Epithelial cell of proximal tubule (primary cell): Measurements from ENCODE around the gene PTPRN2. TPM values are rescaled to one million over a fixed set of nuclear protein-coding genes. Genes with fewer than 3 reads are reported as not detected.

ENCODE experiments used
- DNase-seq: peaks from one replicate; pipeline ENCODE4 v3.0.0-alpha.2; 2011; ENCODE audit warnings: low read depth
- H3K4me3 ChIP-seq: 2 replicates; pipeline ENCODE4 v1.5.1; 2011; ENCODE audit warnings: low read depth, mild to moderate bottlenecking, low read length
- total RNA-seq: library from RNA; depleted of rRNA; stranded (reverse); fragments of >200 nt; gene quantifications from 2 replicates; pipeline ENCODE4 v1.2.3, GENCODE V29; 2015
- TF ChIP-seq, protein P1 (sequence below): conservative IDR thresholded peaks from 2 replicates; pipeline ENCODE4 v1.5.1; 2012; ENCODE audit warnings: low read depth, mild to moderate bottlenecking, low read length

PTPRN2 gene
- total RNA-seq, 1 donor from 2014 or later = 2.8 TPM

DNA sequence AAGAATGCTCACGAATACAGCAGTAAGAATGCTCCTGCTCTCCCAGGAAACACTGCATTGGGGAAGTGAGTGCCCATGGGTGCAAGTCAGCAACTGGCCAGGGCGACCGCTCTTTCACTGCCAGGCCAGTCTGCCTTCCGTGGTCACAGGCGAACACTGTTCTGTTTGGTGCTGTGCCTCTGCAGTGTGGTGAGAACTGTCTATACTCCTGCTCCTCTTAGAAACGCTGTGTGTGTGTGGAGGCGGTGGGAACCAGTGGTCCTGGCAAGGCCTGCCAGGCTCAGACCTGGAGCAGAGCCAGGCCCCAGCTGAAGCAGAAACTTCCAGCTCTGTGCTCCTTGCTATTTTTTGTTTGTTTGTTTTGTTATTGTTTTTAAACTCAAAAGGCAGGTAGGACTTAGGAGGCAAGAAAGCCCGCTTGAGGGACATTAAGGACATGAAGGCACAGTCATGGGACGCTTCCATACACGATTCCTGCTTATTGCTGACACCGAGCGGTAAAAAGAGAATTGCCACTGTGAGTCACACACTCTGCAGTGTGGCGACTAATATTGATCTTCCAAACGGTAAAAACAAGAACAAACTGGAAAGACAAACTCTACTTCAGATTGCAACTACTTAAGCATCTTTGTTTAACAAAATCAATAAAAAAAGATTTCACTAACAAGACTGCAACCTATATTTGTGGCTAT, 820.0 kb downstream of the PTPRN2 start:
- H3K4me3 ChIP-seq = no peak overlapping the region
- DNase-seq = no peak
- TF ChIP-seq, protein P1, sequence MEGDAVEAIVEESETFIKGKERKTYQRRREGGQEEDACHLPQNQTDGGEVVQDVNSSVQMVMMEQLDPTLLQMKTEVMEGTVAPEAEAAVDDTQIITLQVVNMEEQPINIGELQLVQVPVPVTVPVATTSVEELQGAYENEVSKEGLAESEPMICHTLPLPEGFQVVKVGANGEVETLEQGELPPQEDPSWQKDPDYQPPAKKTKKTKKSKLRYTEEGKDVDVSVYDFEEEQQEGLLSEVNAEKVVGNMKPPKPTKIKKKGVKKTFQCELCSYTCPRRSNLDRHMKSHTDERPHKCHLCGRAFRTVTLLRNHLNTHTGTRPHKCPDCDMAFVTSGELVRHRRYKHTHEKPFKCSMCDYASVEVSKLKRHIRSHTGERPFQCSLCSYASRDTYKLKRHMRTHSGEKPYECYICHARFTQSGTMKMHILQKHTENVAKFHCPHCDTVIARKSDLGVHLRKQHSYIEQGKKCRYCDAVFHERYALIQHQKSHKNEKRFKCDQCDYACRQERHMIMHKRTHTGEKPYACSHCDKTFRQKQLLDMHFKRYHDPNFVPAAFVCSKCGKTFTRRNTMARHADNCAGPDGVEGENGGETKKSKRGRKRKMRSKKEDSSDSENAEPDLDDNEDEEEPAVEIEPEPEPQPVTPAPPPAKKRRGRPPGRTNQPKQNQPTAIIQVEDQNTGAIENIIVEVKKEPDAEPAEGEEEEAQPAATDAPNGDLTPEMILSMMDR = no peak

DNA sequence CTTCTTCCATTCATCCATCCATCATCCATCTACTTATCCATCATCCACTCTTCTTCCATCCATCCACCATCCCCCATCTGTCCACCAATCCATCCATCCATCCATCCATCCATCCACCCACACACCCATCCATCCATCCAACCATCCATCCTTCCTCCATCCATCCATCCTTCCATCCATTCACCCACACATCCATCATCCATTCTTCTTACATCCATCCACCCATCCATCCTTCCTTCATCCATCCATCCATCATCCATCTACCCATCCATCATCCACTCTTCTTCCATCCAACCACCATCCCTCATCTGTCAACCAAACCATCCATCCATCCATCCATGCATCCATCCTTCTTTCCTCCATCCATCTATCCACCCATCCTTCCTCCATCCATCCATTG, 821.5 kb downstream of the PTPRN2 start:
- no peak overlapping the region for H3K4me3 ChIP-seq
- TF ChIP-seq, protein P1 = no peak
- DNase-seq = no peak

DNA sequence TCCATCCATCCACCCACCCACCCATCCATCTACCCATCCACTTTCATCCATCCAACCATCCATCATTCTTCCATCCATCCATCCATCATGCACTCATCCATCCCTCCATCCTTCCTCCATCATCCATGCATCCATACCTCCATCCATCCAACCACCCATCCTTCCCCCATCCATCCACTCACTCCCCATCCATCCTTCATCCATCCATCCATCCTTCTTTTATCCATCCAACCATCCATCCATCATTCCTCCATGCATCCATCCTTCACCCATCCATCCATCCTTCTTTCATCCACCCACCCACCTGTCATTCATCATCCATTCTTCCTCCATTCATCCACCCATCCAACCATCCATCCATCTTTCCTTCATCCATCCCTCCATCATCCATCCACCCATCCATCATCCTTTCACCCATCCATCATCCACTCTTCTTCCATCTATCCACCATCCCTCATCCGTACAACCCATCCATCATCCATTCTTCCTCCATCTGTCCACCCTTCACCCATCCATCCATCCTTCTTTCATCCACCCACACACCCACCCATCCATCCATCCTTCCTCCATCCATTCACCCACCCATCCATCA, 822.6 kb downstream of the PTPRN2 start:
- H3K4me3 ChIP-seq = no peak overlapping the region
- DNase-seq = no peak
- TF ChIP-seq, protein P1 = no peak

DNA sequence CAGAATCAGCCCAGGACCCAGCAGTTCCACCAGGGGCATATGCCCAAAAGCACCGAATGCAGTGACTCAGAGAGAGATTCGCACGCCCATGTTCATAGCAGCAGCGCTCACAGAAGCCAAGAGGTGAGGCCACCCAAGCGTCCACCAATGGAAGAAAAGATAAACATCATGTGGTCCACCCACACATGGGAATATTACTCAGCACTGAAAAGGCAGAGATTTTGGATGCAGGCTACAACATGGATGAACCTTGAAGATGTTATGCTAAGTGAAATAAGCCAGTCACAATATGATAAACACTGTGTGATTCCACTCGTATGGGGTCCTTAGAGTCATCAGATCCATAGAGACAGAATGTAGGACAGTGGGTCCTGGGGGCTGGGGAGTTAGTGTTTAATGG, 823.4 kb downstream of the PTPRN2 start:
- no peak overlapping the region for H3K4me3 ChIP-seq
- DNase-seq = no peak
- TF ChIP-seq, protein P1 = no peak

DNA sequence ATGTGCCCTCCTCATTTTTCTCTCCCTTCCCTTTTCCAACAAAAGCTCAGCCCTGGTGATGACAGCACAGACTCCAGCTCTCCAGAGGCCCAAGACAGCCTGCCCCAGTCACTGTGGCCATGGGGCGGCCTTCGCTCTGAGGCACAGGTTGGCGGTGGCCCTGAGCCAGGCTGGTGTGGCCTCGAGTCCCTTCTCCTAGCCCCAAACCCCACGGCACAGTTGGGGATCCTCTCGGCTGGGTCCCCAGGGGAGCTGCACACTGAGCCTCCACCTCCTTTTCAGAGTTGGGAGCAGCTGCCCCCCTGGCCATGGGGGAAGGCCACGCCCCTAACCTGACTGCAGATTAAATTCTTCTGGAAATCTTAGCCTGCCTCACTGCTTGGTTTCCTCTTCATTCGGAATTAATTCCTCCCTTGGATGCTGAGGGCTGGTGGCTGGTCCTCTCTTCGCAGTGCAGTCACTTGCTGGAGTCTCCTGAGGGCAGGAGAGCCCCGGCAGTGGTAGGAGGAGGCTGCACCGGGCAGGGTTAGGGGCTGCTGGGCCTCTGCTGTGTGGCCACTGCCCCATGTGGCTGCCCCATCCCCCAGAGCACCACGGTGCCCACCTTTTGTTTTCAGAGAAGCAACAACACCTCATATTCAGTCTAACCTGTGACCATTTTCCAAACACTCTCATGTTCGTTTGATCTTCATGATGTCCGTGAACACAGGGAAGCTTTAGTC, 824.2 kb downstream of the PTPRN2 start:
- TF ChIP-seq, protein P1 = no peak

DNA sequence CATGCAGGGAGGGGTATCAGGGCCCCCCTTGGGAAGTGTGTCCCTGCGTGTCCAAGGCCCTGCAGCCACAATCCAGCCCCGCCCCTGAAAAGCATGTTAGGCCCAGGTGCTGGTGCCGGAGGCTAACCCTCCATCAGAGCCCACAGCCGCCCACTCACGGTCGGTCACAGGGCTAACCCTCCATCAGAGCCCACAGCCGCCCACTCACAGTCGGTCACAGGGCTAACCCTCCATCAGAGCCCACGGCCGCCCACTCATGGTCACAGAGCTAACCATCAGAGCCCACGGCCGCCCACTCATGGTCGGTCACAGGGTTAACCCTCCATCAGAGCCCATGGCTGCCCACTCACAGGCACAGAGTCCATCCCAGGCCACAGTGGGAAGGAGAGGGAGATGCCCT, 824.8 kb downstream of the PTPRN2 start:
- TF ChIP-seq, protein P1 = no peak
- DNase-seq = no peak
- no peak overlapping the region for H3K4me3 ChIP-seq

More for the DNA sequence above, 824.2 kb downstream of the PTPRN2 start:
- DNase-seq = no peak
- no peak overlapping the region for H3K4me3 ChIP-seq
